Activated naive CD4-positive, alpha-beta T cell treated with Interleukin-2 at 50 U/mL for 16 hours (primary cell): ENCODE data around the gene PTPRM.

Experiments
- DNase-seq: peaks from one replicate; pipeline ENCODE4 v3.0.0-alpha.2; 2020

PTPRM gene

GRCh38 chr18:7630731-7631442 is 63.8 kb downstream of the PTPRM start:
- DNase-seq: no peak

GRCh38 chr18:7632152-7633098 is 65.3 kb downstream of the PTPRM start:
- no peak for DNase-seq

- DNase-seq: no peak
Measured at GRCh38 chr18:7633171-7633570, 66.1 kb downstream of the PTPRM start.

- no peak for DNase-seq
Measured at GRCh38 chr18:7635948-7636347, 68.8 kb downstream of the PTPRM start.

GRCh38 chr18:7637269-7637668 is 70.2 kb downstream of the PTPRM start:
- no peak for DNase-seq

GRCh38 chr18:7638321-7638720 is 71.2 kb downstream of the PTPRM start:
- no peak for DNase-seq

- DNase-seq: no peak
Measured at GRCh38 chr18:7641813-7642212, 74.7 kb downstream of the PTPRM start.

GRCh38 chr18:7642331-7642890 is 75.3 kb downstream of the PTPRM start:
- DNase-seq: no peak

GRCh38 chr18:7645756-7646155 is 78.6 kb downstream of the PTPRM start:
- DNase-seq: no peak

GRCh38 chr18:7646174-7646886 is 79.2 kb downstream of the PTPRM start:
- DNase-seq: no peak

- DNase-seq: no peak
Measured at GRCh38 chr18:7647500-7647899, 80.4 kb downstream of the PTPRM start.

- no peak for DNase-seq
Measured at GRCh38 chr18:7657050-7657449, 89.9 kb downstream of the PTPRM start.

- DNase-seq: no peak
Measured at GRCh38 chr18:7657937-7658336, 90.8 kb downstream of the PTPRM start.

GRCh38 chr18:7658701-7659100 is 91.6 kb downstream of the PTPRM start:
- DNase-seq: no peak

GRCh38 chr18:7661207-7661606 is 94.1 kb downstream of the PTPRM start:
- DNase-seq: no peak

- DNase-seq: no peak
Measured at GRCh38 chr18:7662866-7663265, 95.8 kb downstream of the PTPRM start.

- no peak for DNase-seq
Measured at GRCh38 chr18:7663366-7664312, 96.5 kb downstream of the PTPRM start.

- DNase-seq: no peak
Measured at GRCh38 chr18:7666195-7666776, 99.2 kb downstream of the PTPRM start.

- no peak for DNase-seq
Measured at GRCh38 chr18:7668392-7668791, 101.3 kb downstream of the PTPRM start.

- DNase-seq: no peak
Measured at GRCh38 chr18:7669361-7669760, 102.2 kb downstream of the PTPRM start.

GRCh38 chr18:7671105-7671504 is 104.0 kb downstream of the PTPRM start:
- no peak for DNase-seq
